Prostate gland (tissue), 2 donors: ENCODE measurements around the gene MPP2.

ENCODE experiments used
- CTCF ChIP-seq, 4 experiments: fragments of 200-600 bp in 2 of 4; fragments of 450-650 bp in 2 of 4; sonication (generic) in 2 of 4; IDR thresholded peaks; 1 replicate in 3 of 4; 2 replicates in 1 of 4; pipeline ENCODE4 v1.5.1; 2016 to 2019; ENCODE audit warnings: antibody characterized with exemption in 4 of 4, mild to moderate bottlenecking in 2 of 4, moderate library complexity in 2 of 4
- POLR2A ChIP-seq: fragments of 450-650 bp; IDR thresholded peaks from one replicate; pipeline ENCODE4 v1.6.1; 2016; ENCODE audit warnings: antibody characterized with exemption, mild to moderate bottlenecking

- TF ChIP-seq CTCF (IDR thresholded peaks at IDR 0.05) (no peak), POLR2A (no peak)
These were observed 24.4 kb downstream of the MPP2 start for GRCh38 chr17:43882761-43883415.
